ENCODE data around the gene EYA2.
"Not testable (repeated sequence)": the region's sequence is repeated elsewhere in the genome, so short reads cannot be mapped to it uniquely, and the experiment has no call there.

EYA2 gene

DNA sequence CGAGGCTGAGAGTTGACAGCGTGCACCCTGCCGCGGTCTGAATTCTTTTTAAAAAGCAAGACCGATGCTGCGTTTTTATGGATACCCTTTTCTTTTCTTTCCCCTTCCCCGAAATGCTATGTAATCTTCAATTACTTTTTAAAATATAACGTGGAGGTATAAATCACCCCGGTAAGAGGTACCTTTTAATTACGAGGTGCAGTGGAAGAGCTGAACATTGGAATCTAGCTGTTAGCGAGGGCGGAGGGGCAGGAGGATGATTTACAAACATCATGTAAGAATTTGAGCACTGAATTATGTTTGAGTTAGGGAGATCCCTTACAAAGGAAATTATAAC, 1.2 kb downstream of the EYA2 start:
- DNase-seq (ENCODE audit: low read depth) = no peak

DNA sequence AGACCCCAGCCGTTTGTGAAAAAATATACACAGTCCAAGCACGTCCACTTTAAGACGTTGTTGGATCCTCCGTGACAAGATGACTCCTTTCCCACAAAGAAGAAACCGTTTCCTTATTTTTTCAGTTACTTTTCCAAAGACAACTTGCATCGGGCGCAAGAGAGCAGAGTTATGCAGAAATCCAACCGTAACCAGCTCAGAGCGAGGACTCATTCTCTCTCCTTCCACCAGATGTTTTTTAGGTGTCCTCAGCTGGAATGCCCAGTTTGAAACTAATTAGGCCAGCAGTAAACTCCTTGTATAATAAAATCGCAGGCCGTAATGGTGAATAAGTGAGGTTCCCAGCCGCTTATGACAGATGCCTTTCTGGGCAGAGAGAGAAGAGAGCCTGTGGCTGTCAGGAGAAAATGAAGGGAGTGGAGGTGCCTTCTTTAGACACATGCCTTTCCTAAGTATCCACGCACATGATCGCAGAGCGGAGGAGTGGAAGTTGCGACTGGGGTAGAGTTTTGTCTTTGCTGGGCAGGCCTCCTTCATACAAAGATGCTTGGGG, 2.8 kb downstream of the EYA2 start:
- DNase-seq (ENCODE audit: low read depth) = no peak

DNA sequence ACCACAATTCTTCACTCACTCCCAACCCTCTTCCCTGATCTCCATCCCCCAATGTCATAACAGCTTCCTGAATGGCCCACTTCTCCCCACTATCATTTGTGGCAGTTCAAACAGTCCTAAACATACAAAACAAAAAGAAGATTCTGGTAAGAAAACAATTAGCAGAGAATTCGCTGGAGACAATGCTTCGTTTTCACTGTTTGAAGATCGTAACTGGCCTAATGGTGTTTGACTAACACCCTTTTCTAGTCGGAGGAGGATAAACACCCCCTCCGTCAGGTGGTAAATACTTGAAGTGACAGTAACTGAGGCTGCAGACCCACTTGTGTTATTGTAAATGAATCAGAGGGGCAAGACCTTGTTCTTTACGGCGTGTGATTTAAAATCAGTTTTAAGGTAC, 3.8 kb downstream of the EYA2 start:
- DNase-seq (ENCODE audit: low read depth) = no peak

DNA sequence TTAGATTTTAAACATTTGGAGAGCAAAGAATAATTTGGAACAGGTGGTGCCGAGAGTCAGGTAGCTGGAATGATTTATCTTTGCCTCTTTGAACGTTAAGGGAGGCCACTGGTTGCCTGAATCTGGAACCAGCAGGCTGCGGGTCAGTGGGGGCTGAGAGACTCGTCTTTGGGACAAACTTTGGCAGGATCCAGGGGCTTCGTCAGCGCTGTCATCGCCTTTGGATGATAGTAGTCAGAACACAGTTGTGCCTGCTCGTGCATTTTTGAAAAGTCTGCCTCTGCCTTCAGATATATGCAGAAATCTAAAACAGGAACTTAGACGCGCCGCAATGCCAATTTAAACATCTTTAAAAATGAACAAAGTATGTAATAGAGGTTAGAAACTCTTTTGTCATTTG, 5.0 kb downstream of the EYA2 start:
- DNase-seq (ENCODE audit: low read depth) = no peak

DNA sequence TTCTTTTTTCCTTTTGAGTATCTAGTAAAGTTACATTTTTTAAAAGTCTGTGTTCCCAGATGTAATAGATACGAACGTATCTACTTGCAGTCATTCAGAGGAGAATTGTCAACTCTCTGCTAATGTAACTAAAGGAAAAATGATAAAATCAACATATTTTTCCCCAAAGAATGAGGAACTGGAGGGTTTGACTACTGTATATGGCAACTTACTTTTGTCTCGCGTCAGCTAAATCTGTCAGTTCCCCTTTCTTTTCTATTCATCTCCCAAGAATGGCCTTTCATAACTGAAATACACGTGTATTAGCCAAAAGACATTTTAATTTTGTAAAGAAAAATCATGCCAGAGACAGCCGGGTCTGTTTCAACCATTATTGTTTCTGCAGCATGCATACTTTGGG, 5.4 kb downstream of the EYA2 start:
- DNase-seq (ENCODE audit: low read depth) = no peak

DNA sequence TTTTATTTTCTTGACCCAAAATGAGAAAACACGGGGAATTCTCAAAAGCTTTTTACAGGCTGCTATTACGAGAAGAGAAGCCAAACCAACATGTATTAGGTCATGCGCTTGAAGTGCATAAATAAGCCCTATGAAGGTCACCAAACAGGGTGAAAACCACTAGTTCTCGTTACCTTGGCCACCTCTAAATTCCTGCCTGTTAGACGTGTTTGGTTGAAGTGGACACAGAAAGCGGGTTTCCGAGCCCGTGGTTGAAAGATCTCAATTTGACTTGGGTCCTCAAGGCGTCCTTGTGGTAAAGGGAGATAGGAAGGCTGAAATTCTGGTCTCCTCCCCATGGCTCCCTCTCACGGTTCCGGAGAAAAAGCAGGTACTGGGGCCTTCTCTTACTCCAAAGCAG, 6.2 kb downstream of the EYA2 start:
- no peak for DNase-seq (ENCODE audit: low read depth)

DNA sequence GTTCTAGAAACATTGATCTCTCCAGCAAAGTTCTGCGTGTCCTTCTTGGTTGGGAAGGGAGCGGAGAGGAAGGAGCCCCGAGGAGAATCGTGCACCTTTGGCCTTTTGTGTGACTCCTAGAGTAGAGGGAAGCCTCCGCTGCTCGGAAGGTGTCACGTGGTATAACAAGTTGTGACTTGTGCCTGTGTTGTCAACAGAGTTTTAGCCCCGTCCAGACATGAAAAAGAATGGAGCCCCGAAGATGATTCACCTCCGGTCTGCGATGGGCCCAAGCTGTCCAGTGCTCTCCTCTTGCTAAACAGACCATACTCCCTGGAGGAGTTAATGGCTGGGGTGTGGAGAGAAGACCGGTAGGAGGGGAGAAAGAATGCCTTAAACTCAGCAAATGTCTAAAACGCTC, 7.0 kb downstream of the EYA2 start:
- no peak for DNase-seq (ENCODE audit: low read depth)

DNA sequence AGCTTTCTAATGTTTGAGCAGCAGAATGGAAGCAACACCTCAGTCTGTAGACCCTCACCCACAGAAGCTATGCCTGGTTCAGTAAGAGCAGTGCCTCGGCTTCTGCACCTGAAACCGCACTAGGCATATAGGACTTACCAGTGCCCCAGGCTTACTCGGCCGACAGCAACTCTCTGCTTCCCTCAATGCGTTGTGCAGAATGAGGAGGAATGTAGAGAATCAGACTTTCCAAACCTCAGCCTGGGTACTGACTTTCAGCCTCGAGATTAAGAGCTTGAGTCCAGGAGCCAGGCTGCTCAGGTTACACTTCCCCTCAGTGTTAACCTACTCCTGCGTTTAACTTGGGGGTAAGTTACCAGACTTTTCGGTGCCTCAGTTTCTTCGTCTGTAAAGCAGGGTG, 8.6 kb downstream of the EYA2 start:
- no peak for DNase-seq (ENCODE audit: low read depth)

DNA sequence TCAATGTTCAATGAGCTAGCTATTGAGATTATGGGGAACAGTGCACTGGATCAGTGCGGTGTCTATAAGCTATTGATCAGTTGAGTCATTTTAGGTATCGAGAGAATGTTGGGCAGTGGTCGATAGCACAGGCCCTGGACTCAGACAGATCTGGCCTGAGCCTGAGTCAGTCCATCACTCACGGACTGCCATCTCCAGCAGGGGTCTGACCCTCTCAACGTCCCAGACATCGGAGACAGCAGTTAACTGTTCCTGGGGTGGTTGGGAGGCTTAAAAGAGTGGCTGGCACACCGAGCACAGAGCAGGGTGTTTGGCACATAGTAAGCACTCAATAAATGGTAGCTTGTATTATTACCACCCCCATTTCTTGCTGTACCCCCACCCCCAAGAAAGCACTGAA, 9.3 kb downstream of the EYA2 start:
- DNase-seq (ENCODE audit: low read depth) = no peak

DNA sequence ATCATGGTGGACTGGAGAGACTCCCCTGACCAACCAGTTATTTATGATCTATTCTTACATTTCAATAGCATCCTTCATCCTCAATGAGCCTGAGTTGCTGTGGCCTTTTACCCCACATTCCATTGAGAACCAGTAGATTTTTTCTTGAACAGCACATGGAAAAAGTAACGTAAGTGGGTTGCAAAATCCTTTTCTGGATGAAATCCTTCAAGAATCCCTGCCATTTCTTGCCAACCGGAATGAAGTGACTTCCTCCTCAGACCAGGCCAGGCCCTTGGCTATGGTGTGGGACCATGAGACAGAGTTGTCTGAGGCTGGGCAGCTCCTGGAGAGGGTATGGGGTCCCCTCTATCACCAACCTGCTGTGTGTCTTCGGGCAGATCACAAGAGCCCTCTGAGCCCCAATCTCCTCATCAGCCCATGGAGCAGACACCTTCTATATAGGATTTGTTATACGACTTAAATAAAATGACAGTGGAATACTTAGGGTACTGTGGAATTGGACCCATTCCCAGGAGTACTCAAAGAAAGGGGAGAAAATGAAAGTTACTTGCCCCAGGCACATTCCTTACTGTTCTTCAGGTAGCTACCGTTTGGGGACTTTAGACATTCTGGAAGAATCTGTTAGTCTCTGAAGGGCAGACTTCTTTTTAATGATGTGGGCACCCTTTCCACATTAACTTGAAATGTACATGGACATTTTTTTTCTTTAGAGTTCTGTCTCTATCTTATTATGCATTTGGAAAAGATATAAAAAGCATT, 10.9 kb downstream of the EYA2 start:
- no peak for DNase-seq (ENCODE audit: low read depth)

DNA sequence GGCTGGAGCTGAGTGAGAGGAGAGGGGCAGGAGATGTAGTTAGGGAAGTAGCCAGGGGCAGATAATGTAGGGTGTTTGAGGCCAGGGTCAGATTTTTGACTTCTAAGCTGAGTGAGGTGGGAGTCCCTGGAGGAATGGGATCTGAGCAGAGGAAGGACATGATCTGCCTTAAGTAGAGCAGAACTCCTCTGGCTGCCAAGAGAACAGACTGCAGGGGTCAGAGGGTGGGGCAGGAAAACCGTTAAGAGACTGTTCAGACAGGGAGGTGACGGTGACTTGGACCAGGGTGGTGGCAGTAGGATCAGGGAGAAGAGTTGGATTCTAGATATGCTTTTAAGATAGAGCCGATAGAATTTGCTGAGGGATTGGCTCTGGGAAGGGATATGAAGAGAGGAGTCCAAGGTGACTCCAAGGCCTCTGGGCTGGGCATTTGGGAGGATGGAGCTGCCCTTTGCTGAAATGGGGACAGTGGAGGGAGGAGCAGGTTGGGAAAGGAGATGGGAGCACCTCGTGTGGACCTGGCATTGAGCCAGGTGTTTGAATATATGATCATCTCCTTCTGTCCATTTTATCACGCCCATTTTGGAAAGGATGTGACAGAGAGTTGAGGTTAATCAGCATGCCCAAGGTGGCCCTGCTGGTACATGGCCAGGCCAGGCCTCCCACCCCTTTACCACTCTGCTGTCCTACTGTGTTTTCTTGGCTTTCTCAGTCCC, 18.8 kb downstream of the EYA2 start:
- no peak for DNase-seq (ENCODE audit: low read depth)

DNA sequence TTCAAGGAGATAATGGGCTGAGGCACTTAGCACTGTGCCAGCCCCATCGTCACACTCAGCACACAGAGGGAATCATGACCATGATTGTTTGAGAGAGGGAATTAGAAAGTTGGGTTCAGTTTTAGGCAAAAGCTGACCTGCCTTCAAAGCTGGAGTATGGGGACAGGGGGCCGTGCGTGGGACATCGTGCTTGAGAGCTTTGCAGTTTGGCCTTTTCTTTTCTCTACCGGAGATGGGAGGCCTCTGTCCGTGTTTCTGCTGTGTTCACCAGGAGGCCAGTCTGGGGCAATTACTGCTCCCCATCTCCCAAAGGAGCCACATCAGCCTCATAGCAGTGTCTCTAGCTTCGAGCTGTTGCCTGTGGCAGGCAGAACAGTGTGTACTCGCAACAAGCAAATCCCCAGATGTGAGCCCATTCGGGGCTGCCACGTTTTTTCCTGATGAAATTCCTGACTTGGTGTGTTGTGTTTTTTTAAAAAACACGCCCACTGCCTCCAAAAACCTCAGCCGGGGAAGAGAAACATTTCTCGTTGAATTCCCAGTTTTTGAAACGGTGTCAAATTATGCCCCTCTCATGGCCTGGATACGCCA, 20.2 kb downstream of the EYA2 start:
- no peak for DNase-seq (ENCODE audit: low read depth)

DNA sequence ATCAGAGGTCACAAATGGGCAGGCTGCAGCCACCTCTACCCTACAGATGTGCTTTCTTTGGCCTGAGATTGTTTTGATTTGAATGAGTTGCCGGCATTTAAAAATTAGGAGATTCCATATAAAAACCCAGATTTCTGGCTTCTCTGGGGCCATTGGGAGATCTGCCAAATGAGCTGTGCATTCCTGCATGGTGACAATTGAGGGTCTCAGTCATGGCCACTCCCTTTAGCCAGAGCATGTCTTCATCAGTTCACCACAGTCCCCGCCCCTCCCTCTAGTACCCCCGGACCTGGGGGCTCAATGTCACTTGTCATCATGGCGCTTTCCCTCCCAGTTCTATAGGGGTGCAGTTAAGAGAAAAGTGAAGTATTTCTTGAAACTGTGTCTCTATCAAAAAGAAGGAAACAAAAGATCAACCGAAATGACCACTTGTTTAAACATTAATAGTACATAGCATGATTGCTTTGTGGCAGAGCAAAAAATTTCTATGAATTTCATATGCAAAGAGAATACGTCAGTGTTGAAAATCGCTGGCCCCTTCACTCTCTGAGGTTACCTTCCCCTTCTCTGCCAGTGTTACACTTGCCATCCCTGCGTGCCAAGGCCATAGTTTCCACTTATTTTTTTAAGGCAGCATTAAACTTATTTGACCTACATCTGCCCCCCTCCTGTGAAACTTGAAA, 21.1 kb downstream of the EYA2 start:
- no peak for DNase-seq (ENCODE audit: low read depth)

DNA sequence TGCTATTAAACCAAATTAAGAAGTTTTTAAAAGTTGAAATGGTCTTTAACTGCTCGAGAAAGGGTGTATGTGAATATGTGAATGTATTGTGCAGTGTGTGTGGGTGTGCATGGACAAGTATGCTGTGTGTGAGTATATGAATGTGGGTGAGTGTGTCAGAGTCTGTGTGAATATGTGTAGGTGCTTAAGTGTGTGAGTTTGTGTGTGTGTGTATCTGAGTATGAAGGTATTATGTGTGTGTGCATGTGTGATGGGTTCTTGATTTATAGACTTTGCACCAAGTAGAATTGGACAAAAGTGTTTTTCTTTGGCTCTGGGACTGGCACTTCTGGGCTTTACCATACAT, 21.6 kb downstream of the EYA2 start:
- DNase-seq (ENCODE audit: low read depth) = no peak

DNA sequence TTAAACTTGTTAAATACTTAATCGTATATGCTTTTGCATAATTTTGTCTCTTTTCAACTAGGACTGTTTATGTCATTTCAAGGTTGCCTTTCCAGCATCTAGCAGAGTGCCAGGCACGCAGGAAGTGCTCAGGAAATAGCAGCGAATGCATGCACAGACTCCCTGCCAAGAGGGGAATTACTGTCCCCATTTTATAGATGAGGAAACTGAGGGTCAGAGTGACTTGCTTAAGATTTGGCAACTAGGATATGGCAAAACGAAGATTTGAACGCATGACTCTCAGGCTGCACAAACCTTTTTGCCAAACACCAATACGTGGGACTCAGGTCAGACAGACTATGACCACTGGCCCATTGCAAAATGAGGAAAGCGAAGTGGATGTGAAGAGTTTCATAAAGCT, 22.5 kb downstream of the EYA2 start:
- DNase-seq (ENCODE audit: low read depth) = no peak

DNA sequence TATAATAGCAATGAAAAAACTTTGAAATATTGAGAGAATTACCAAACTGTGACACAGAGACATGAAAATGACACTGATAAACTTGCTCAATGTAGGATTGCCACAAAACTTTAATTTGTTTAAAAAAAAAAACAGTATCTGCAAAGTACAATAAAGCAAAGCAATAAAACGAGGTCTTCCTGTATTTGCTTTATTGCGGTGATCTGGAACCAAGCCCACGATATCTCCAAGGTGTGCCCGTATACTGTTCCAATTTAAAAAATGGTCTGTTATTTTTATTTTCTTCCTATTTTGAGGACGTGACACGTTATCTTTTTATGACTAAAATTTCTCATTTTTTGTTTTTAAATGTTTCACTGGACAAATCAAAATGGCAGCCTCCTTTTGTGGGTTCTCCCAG, 25.5 kb downstream of the EYA2 start:
- DNase-seq (ENCODE audit: low read depth) = no peak

DNA sequence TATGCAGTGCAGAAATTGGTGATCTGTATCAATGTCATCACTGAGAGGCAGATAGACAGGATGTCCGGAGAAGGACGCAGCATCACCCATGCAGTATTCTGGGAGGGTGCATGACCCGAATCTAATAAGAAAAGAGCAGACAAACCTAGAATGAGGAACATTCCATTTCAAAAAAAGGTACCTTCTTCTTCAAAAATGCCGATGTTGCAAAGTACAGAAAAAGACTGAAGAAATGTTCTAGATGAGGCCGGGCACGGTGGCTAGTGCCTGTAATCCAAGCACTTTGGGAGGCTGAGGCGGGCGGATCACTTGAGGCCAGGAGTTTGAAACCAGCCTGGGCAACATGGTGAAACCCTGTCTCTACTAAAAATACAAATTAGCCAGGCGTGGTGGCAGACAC, 28.2 kb downstream of the EYA2 start:
- not testable (repeated sequence) for DNase-seq (ENCODE audit: low read depth)

DNA sequence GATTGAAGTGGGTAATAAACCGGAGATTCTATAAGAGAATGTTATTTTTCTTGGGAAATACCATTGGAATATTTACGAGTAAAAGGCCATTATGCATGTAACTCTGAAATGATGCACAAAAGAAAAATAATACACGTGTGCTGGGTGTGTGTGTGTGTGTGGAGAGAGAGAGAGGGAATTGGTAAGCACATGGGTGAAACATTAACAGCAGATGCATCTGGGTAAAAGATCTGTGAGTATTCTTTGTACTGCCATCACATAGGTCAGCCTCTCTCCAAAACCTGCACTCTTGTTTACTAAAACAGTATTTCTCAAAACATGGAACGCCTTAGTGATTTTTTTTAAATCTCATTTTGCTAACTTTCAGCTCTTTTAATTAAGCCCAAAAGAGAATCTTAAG, 28.9 kb downstream of the EYA2 start:
- DNase-seq (ENCODE audit: low read depth) = no peak

DNA sequence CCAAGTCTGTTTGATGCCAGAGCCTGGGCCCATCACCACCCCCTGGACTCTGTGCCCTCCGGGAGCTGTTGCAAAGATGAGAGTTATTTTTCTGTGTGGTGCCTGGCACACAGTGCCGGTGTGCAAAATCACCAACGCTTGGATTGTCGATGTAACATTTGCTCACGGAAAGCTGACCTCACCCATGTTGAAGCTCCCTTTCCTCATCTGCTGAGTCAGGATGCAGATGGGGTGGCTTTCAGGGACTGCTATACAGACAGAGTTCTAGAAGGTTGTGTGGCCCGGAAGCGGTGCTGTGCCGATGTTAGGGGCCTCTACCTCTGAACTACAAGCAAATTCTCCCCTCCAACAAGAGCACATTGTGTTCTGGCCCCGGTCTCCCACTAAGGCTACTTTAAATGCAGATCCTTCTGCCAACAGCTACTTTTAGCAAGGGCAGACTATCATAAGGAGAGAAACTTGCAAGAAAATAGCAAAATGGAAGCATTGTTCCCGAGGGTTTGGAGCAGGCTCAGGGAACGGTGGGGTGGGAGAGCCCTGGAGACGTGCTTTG, 34.0 kb downstream of the EYA2 start:
- no peak for DNase-seq (ENCODE audit: low read depth)

DNA sequence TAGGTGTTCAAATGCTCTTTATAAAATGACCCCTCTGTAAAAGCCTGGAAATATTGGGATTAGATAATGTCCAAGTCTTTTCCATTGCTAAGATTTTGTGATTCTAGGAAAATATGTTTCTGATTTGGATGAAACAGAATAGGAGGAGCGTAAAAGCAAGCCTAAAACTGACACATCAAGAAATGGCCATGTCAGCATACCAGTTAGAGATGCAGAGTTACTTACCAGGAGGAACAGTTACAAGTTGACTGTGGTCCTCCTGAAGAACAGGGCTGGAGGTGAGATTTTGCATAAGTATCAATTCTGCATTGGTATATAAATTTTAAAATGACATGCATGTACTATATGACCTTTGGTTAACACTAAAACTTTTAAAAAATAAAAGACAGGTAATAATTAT, 35.3 kb downstream of the EYA2 start:
- DNase-seq (ENCODE audit: low read depth) = no peak

DNA sequence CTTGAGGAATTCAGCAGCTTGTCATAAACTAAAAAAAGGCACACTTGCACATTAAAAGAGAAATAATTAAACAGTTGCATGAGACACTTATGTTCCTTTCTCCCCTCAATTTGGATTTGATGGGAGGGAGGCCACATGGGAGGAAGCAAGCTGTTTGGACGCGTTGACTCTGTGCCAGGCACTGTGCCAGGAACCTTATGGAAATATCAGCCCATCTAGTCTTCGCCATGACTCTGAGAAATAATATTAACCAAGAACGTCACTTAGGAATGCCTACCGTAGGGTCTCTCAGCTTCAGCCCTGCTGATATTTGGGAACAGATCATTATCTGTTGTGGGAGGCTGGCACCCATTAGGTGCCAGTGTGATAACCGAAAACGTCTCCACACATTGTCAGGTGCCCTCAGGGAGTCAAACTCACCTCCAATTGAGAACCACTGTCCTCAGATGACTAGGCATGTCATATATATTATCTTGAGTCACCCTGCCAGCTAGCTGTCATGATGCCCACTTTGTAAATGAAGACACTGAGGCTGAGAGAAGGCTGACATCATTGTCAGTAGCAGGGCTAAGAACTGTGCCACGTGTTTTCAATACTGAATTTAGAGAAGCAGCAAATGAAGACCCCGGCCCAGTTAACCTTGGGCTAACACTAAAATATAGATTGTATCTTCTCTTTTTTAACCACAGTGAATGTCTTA, 36.1 kb downstream of the EYA2 start:
- no peak for DNase-seq (ENCODE audit: low read depth)

DNA sequence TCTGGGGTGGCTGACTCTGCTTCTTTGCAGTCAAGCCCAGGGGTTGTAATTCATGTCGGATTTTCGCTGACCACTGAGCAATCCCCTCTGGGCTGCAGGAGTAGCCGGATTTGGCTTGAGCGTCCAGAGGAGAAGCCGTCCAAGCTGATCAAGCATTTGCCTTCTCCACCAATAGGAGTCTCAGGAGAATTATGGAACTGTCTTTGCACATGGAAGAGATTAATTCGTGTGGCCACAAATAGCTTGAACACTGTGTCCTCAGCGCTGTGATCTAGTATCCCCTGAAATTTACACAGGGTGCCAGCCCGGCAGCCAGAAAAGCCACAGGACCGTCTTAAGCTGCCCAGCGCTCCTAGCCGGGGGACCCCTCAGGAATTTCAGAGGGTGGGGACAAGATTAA, 37.1 kb downstream of the EYA2 start:
- DNase-seq (ENCODE audit: low read depth) = no peak
